Activated CD8-positive, alpha-beta memory T cell treated with anti-CD3 and anti-CD28 coated beads, Interleukin-2, amount 50 U/mL, for 4 hours (primary cell): Measurements from ENCODE around the gene CLDN4.

Source experiments
- DNase-seq: peaks from one replicate; pipeline ENCODE4 v3.0.0-alpha.2; 2020

CLDN4 gene

GRCh38 chr7:73876973-73877372, 46.2 kb downstream of the CLDN4 start:
- no peak for DNase-seq

GRCh38 chr7:73879977-73880681, 49.3 kb downstream of the CLDN4 start:
- DNase-seq, result no peak

GRCh38 chr7:73880755-73881328, 50.0 kb downstream of the CLDN4 start:
- DNase-seq, result no peak

- no peak for DNase-seq
These were observed 50.7 kb downstream of the CLDN4 start for GRCh38 chr7:73881352-73882046.

- no peak for DNase-seq
These were observed 51.2 kb downstream of the CLDN4 start for GRCh38 chr7:73882047-73882402.
